Endothelial cell of umbilical vein (primary cell): ENCODE data around the gene SLC35A3. TPM values are rescaled to one million over a fixed set of nuclear protein-coding genes. Genes with fewer than 3 reads are reported as not detected.

Experiments used
- polyA plus RNA-seq, 4 experiments: library from polyadenylated mRNA; depleted of rRNA in 3 of 4; stranded (reverse) in 3 of 4; unstranded in 1 of 4; fragments of >200 nt; gene quantifications; 2 replicates each; pipeline versions ENCODE4 v1.2.1 to v1.2.3, GENCODE V29; 2011 to 2012; ENCODE audit warnings: missing spikeins in 1 of 4
- small RNA-seq: library from RNA; depleted of rRNA; stranded (forward); fragments of <200 nt; gene quantifications from one replicate; pipeline ENCODE3, GENCODE V24; 2012; ENCODE audit warnings: low replicate concordance, low read depth; ENCODE audit not compliant: insufficient read depth, insufficient read length
- total RNA-seq: library from RNA; stranded (reverse); gene quantifications from 2 replicates; pipeline ENCODE4 v1.2.3, GENCODE V29; 2021

Gene SLC35A3
- total and polyA plus RNA-seq, 2 donors (not counting 3 experiments of a cell fraction or from before 2014, with no cell fraction given), result 3.6 to 19.0 TPM

Small RNA genes within 50 kb of the gene (small RNA-seq; reads per million reads assigned to genes)
- gene RNU6-1318P, result not detected
- not detected for gene RNU6-750P

Other genes with a start within 250 kb of the SLC35A3 start
- gene FRRS1, start 203.4 kb upstream of the SLC35A3 start, total RNA-seq, result 3.1 and 4.8 TPM in 2 replicates
- gene FRRS1, start 203.4 kb upstream of the SLC35A3 start, polyA plus RNA-seq, result 1.1 TPM in 2 replicates
- 10.5 and 10.7 TPM in 2 replicates for gene AGL, start 119.6 kb upstream of the SLC35A3 start, total RNA-seq
- 0.96 and 1.5 TPM in 2 replicates for gene AGL, start 119.6 kb upstream of the SLC35A3 start, polyA plus RNA-seq
- gene SASS6, start 162.9 kb downstream of the SLC35A3 start, total RNA-seq, result 6.5 and 7.3 TPM in 2 replicates
- gene SASS6, start 162.9 kb downstream of the SLC35A3 start, polyA plus RNA-seq, result 0.21 and 0.44 TPM in 2 replicates
- 12.7 and 14.1 TPM in 2 replicates for gene TRMT13, start 163.2 kb downstream of the SLC35A3 start, total RNA-seq
- 2.6 and 2.9 TPM in 2 replicates for gene TRMT13, start 163.2 kb downstream of the SLC35A3 start, polyA plus RNA-seq
- 0.40 and 0.67 TPM in 2 replicates for gene LRRC39, start 208.3 kb downstream of the SLC35A3 start, total RNA-seq
- gene LRRC39, start 208.3 kb downstream of the SLC35A3 start, polyA plus RNA-seq, result 0.46 and 0.65 TPM in 2 replicates